ENCODE results near the gene ZNF496.
A peak's percentile ranks its signal among the peaks of the same experiment; 100 is the strongest.
"Not testable (repeated sequence)": the region's sequence is repeated elsewhere in the genome, so short reads cannot be mapped to it uniquely, and the experiment has no call there.

ZNF496 gene

DNA sequence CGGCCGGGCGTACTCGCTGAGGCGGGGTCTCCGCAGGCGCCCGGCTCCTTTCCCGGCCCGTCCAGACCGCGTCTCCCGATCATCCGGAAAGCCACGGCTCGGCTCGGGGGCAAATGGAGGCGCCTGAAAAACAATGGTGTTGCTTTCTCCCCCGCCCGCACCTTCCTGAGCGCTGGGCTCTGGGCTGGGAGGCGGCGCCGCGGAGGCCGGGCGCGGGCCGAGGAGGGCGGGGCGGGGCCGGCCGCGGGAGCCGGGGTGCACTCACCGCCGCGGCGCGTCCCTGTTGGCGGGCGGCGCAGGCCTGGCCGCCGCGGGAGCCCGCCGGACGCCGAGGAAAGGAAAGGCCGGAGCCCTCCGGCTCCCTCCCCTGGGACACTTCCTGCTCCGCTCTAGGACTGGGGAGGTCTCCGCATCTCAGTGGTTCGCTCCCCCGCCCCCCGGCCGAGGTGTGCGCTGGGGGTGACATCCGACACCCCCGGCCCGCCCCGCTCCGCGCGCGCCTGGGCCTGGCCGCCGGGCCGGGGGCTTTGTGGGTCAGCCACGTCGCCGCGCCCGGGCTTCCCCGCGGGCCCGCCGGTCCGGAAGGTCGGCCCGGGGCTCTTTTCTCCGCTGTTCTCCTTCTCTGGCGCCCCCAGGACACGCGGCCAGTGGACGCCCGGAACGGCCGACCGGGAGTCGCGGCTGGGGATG, at the start of gene ZNF496:
Gene ZNF496, minus strand, starts transcription at position 343 of the 690 bp plus-strand sequence. CDS start 2,289 bp downstream, outside the sequence.
- peak; percentile 71 for DNase-seq

DNA sequence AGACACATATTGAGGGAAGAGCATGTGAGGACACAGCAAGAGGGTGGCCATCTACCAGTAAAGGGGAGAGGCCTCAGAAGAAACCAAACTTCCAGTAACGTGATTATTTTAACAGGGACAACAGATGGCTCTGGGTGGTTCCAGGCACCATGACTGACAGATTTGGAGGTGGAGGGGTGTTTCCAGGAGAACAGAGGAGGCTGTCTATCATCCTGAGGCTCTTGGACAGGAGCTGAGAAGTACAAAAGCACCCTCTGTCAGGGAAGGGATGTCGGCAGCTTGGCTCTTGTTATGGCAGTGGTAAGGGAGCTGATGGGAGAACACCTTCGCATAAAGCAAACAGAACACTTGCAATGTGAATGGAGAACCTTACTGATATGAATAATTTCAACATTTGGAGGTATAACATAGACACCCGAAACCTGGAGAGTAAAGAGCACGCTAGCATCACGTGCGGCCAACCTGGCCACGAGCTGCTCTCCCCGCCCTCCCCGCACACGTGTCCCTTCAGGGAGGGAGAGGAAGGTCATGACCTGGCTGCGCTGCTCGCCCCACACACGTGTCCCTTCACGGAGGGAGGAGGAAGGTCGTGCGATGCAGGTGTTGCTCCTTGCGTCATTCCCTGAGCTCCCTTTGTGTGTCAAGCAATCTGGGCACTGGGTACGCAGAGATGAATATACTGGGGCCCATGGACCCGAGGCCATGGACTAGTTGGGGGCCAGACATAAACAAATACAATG, 46.8 kb upstream of the ZNF496 start:
- no peak for DNase-seq

DNA sequence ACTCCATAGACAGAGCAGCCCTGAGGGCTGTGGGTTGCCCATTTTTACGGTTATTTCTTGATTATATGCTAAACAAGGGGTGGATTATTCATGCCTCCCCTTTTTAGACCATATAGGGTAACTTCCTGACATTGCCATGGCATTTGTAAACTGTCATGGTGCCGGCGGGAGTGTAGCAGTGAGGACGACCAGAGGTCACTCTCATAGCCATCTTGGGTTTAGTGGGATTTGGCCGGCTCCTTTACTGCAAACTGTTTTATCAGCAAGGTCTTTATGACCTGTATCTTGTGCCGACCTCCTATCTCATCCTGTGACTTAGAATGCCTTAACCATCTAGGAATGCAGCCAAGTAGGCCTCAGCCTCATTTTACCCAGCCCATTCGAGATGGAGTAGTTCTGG, 46.0 kb upstream of the ZNF496 start:
- not testable (repeated sequence) for DNase-seq

DNA sequence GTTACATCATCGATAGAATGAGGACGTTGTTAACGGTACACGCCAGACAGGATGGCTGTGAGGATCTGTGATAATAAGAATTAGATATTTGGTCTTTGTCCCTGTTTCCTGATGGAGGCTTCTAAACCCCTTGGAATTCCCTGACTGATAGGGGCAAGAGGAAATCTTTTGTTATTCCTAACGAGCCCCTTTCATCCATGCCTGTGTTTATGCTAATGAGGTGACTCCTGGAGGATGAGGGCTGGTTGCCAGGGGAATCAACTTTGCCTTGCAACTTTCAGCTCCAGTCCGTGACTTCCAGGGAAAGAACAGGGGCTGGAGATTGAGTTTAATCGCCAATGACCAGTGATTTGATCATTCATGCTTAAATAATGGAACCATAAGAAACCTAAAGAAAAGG, 45.0 kb upstream of the ZNF496 start:
- DNase-seq, result no peak

DNA sequence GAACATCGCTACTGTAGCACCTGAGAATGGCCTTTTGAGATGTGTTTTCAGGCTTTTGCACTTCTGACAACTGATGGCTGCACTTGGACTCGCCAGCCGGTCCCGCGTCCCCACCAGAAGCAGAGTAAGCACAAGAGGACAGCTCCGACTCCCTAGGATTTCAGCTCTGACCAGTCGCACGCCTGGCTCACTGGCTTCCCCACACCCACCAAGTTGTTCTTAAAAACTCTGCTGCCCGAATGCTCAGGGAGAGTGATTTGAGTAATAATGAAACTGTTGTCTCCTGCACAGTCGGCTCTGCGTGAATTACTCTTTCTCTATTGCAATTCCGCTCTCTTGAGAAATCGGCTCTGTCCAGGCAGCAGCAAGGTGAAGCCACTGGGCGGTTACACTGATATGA, 44.1 kb upstream of the ZNF496 start:
- DNase-seq, result no peak

DNA sequence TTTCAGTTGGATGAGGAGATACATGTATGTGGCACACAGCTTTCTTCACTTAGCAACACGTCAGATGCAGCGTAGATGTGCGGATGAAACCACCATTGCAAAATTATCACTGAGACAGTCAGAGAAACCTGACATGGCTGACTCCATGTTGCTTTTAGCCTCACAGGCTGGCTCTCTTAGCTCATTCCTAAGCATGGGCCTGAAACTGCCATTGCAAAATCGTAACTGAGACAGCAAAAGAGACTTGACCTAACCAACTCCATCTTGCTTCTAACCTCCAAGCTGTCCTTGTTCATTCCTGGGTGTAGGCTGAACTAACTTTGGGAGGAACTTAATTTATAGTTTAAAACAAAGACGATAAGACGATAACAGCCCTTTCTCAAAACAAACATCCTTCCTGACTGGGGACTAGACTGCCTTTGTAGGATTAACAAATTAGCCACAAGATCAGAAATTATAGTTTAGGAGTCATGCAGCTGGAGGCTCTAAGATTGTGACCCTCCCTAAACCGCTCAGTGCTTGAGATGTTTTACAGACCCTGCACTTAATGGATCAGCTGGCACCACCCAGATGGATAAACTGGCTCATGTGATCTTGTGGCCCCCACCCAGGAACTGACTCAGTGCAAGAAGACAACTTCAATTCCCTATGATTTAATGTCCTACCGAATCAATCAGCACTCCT, 43.1 kb upstream of the ZNF496 start:
- DNase-seq, result not testable (repeated sequence)

DNA sequence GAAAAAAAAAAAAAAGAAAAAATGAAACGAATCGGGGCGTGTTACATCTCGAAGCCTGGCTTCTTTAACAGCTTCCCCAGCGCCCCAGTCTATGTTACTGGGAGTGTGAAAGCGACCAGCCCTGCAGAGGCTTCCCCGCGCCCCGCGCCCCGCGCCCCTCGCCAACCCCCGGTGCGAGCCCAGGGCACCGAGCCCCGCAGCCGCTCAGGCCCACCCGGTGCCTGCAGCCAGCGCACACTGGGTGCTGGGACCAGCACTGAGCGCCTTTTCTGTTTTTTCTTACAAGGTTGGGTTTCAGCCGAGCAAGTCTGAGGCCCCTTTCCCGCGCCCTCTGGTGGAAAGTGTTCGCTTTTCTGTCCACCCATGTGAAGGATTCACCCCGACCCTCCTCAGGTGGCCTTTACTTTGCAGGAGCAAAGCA, 42.1 kb upstream of the ZNF496 start:
- no peak for DNase-seq

DNA sequence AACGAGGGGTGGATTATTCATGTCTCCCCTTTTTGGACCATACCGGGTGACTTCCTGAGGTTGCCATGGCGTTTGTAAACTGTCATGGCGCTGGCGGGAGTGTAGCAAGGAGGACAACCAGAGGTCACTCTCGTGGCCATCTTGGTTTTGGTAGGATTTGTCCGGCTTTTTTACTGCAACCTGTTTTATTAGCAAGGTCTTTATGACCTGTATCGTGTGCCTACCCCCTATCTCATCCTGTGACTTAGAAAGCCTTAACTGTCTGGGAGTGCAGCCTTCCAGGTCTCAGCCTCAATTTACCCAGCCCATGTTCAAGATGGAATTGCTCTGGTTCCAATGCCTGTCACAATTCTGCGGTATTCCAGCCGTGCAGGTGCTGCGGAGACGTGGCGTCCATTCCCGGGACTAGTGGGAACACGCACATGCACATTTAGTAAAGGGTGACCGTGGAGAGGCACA, 40.2 kb upstream of the ZNF496 start:
- no peak for DNase-seq

DNA sequence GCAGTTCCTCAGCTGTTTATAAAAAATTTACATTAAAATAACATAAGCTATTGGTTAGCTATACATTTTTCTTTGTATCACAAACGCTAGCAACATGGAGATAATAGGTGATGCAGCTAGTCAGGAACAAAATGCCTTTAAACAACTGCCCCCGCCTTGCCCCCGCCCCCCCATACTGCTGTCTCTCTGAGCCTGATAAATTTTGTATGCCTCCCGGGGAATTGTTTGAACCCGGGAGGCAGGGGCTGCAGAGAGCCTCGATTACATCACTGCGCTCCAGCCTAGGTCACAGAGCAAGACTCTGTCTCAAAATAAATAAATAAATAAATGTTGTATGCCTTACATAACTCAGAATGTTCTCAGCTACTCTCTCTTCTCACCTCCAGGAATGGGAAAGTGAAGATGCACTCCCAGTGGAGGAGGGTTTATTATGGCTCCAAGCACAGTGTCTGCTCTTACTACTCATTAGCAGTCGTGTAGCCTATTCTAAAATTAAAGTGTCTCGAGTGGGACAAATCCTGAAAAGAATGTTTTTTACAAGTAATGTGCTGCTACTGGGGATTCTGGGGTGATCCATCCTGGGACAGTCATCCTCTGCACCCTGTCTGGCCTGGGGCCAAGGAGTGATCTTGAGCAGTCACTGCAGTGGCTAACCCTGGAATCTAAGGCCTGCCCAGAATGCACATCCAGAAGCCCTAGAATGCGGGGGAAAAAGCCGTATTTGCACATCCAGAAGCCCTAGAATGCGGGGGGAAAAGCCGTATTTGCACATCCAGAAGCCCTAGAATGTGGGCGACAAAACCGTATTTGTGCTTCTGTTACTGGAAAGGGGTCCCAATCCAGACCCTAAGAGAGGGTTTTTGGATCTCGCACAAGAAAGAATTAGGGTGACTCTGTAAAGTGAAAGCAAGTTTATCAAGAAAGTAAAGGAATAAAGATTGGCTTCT, 39.4 kb upstream of the ZNF496 start:
- no peak for DNase-seq

DNA sequence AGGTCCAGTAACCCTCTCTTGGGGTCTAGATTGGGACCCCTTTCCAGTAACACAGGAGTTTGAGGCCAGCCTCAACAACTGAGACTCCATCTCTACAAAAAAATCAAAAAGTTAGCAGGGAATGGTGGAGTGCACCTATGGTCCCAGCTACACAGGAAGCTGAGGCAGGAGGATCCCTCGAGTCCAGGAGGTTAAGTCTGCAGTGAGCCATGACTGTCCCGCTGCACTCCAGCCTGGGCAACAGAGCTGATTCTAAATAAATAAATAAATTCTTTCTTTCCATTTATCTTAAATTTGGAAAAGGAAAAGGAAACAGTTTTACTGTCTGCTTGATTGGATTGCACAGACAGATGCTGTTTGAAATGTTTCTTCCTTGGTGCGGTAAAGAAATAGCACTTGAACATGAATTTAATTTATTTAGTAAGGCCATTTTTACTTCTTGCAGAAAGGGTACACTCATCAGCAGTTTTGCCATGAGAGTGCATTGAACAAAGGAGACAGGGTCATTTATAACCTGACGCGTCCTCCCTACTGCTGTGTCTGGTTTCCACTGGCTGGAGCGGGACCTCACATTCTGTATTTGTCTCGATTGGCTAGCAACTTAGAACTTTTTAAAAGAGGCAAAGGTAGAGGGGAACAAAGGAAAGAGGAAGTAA, 37.0 kb upstream of the ZNF496 start:
- DNase-seq, result no peak

DNA sequence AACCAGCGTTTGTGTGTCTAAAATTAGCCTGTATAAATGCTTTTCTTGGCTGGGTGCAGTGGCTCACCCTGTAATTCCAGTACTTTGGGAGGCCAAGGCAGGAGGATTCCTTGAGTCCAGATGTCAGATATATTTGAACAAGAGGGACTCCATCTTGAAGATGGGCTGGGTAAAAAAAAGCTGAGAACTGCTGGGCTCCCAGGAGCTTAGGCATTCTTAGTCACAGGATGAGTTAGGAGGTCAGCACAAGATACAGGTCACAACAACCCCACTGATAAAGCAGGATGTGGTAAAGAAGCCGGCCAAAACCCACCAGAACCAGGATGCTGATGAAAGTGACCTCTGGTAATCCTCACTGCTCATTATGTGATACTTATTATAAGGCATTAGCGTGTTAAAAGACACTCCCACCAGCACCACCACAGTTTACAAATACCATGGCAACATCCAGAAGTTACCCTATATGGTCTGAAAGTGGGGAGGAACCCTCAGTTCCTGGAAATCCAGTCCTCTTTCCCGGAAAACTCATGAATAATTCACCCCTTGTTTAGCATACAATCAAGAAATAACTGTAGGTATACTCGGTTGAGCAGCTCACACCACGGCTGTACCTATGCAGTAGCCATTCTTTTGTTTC, 36.2 kb upstream of the ZNF496 start:
- DNase-seq, result no peak

DNA sequence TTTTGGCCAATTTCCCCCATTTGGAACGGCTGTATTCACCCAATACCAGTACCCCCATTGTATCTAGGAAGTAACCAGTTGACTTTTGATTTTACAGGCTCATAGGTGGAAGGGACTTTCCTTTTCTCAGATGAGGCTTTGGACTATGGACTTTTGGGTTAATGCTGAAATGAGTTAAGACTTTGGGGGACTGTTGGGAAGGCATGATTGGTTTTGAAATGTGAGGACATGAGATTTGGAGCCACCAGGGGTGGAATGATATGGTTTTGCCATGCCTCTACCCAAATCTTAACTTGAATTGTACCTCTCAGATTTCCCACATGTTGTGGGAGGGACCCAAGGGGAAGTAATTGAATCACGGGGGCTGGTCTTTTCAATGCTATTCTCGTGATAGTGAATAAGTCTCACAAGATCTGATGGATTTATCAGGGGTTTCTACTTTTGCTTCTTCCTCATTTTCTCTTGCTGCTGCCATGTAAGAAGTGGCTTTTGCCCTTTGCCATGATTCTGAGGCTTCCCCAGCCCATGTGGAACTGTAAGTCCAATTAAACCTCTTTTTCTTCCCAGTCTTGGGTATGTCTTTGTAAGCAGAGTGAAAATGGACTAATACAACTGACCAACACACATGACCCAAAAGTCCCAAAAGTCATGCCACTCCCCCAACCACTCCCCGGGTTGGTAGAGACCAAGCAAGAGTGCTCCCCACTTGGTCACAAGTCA, 35.4 kb upstream of the ZNF496 start:
- no peak for DNase-seq

DNA sequence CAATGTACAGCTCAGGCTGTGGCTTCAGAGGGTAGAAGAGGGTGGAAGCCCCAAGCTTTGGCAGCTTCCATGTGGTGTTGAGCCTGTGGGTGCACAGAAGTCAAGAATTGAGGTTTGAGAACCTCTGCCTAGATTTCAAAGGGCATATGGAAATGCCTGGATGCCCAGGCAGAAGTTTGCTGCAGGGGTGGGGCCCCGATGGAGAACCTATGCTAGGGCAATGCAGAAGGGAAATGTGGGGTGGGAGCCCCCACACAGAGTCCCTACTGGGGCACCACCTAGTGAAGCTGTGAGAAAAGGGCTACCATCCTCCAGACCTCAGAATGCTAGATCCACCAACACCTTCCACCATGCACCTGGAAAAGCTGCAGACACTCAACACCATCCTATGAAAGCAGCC, 34.7 kb upstream of the ZNF496 start:
- not testable (repeated sequence) for DNase-seq

DNA sequence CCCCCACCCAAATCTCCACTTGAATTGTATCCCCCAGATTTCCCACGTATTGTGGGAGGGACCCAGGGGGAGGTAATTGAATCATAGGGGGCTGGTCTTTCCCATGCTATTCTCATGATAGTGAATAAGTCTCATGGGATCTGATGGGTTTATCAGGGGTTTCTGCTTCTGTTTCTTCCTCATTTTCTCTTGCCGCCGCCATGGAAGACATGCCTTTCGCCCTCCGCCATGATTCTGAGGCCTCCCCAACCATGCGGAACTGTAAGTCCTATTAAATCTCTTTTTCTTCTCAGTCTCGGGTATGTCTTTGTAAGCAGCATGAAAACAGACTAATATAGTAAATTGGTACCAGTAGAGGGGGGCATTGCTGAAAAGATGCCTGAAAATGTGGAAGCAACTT, 33.4 kb upstream of the ZNF496 start:
- DNase-seq, result no peak

DNA sequence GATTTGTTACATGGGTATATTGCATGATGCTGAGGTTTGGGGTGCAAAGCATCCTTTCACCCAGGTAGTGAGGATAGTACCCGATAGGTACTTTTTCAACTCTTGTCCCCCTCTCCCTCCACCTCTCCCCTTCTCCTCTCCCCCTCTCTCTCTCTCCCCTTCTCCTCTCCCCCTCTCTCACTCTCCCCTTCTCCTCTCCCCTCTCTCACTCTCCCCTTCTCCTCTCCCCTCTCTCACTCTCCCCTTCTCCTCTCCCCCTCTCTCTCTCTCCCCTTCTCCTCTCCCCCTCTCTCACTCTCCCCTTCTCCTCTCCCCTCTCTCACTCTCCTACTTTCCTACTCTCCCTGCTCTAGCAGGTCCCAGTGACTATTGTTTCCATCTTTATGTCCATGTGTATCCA, 31.3 kb upstream of the ZNF496 start:
- DNase-seq, result not testable (repeated sequence)

DNA sequence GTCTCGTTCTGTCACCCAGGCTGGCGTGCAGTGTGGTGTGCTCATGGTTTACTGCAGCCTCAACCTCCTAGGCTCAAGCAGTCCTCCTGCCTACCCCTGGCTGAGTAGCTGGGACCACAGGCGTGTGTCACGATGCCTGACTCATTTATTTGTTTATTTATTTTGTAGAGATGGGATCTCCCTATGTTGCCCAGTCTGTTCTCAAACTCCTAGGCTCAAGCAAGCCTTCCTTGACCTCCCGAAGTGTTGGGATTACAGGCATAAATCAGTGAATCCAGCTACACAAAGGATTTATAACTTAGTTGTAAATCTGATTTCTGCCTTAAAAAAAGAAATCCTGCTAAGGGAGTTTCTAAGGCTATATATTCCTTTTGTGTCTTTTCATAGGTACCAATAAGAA, 30.5 kb upstream of the ZNF496 start:
- DNase-seq, result no peak

DNA sequence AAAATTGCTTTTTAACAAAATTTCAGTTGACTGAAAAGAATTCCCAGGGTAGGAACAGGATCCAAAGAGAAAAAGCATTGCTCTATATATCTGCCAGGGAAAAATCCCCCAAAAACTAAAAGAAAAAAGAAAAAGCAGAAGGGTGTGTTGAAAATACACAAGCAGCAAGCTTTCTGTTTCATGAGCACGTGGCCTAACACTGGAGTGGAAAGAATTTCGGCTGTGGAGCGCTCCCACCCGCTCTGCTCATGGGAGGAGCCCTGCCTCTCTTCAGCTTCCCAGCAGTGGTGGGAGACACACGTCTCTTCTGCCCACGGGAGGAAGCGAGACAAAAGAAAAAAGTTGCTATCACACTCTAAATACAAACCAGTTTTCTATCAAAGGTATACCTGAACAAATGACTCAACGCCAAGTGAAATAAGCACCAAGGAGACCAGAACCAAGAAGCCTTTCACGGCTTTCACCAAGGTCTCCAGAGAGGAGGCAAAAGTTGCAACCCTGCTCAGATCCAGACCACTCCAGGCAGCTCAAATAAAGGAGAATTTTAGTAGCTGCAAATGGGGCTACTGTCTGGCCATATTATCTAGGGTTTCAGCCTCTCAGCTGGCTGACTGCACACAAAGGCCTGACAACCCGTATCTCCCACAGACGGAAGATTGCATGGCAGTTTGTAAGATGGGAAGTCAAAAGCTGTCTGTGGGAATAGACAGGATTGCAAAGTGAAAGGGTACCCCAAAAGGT, 29.5 kb upstream of the ZNF496 start:
- DNase-seq, result no peak

DNA sequence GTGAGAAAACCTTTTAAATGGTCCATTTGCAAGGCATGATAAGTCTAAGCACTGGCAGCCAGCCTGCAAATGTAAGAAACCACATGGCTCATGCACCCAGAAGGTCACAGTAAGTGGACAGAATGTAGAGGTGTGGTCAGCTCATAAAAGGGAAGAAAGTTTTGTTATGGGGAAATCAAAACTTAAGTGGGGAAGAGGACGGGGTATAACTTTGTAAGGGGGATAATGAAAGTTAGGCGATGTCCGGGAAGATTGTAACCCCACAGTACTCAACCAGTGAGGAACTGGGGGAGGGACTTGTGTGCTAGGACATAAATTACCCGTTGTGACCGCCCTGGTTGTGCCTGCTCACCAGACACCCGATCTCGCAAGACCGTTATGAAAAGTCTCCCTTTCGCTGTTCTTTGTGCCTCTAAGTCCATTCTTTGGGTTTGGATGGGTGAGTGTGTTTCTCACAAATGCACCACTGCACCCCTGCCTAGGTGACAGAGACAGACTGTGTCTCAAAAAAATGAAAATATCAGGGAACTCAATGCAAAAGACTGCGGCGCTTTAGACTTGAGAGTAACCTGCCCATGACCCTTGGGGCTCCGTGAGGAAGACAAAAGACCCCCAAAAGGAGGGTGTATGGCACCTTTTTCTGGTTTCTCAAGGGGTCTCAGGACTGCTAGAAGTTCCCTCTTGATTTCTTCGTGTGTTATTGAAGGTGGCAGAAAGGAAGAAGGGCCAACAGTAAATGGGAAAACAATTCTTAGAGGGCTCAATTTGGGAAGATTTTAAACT, 28.6 kb upstream of the ZNF496 start:
- DNase-seq, result no peak

DNA sequence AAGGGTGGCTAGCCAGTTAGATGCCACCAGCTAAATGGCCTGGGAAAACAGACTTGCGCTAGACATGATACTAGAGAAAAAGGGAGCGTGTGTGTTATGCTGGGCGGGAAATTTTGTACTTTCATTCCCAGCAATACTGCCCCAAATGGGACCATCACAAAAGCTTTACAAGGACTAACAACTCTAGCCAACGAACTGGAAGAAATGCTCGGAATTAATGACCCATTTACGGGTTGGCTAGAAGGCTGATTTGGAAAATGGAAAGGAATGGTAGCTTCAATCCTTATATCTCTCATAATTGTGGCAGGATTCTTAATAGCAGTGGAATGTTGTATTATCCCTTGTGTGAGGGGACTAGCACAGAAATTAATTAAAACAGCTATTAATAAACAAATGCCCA, 27.9 kb upstream of the ZNF496 start:
- DNase-seq, result no peak
